GM06990 (cell line): ENCODE data around the gene ASB2.

Source experiments
- DNase-seq: peaks from one replicate; pipeline ENCODE4 v3.0.0-alpha.2; 2011; ENCODE audit not compliant: insufficient read length; ENCODE audit errors: extremely low read depth
- H3K27me3 ChIP-seq: replicated peaks from 2 replicates; pipeline ENCODE4 v1.6.0; 2011; ENCODE audit warnings: low read length; ENCODE audit not compliant: control insufficient read depth, insufficient read depth
- H3K36me3 ChIP-seq: 2 replicates; pipeline ENCODE4 v1.5.1; 2011; ENCODE audit warnings: low read length; ENCODE audit not compliant: control insufficient read depth, insufficient read depth
- H3K4me3 ChIP-seq: replicated peaks from 2 replicates; pipeline ENCODE4 v1.5.1; 2011; ENCODE audit warnings: low read depth, mild to moderate bottlenecking, control low read depth, low read length
- TF ChIP-seq, protein P1 (sequence below): IDR thresholded peaks from 2 replicates; pipeline ENCODE4 v1.5.1; 2011; ENCODE audit warnings: low read length, control low read depth, mild to moderate bottlenecking, inconsistent platforms; ENCODE audit not compliant: insufficient read depth, poor library complexity, severe bottlenecking

Gene ASB2

DNA sequence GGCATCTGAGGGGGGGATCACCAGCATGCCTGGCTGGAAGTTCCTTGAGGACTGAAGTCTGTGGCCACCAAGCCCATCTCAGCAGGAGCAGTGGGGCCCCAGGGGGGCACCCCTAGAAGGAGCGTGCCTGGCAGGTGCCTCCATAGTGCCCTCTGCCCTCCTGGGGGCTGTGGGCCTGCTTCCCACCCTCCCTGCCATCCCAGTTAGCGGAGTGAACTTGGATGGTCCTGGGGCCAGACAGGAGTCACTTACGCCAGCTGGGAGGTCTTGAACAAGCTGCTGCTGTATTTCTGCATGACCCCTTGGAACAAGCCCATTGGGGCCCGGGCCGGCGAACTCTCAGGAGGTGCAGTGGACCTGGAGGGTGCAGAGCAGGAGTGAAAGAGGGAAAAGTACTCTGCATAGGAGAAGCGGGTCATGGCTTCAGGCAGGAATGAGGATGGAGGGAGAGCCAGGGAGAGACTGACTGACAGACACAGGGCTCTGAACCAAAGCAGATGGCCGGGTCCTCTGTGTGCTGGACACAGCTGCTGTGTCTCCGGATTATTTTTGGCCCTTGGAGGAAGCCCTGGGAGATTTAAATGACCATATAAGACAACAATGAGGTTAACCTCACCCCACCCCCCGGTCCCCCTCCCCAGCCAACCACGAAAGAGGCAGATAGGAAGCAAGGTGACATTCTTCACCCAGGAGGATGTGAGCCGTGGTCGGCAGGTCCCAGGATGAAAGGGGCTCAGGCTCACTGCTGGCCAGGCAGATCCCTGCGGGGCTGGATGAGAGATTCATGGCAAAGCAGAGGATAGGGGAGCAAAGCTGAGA lies 19.6 kb downstream of the ASB2 start:
- Histone ChIP-seq H3K36me3 (peaks cover 4% of the 10 kb centered on the region; the same call in 1 of the 2 replicates), H3K4me3 (peak overlapping the region; percentile 61), H3K27me3 (no peaks in the 10 kb centered on the region)
- no peak for DNase-seq
- TF ChIP-seq, protein P1, sequence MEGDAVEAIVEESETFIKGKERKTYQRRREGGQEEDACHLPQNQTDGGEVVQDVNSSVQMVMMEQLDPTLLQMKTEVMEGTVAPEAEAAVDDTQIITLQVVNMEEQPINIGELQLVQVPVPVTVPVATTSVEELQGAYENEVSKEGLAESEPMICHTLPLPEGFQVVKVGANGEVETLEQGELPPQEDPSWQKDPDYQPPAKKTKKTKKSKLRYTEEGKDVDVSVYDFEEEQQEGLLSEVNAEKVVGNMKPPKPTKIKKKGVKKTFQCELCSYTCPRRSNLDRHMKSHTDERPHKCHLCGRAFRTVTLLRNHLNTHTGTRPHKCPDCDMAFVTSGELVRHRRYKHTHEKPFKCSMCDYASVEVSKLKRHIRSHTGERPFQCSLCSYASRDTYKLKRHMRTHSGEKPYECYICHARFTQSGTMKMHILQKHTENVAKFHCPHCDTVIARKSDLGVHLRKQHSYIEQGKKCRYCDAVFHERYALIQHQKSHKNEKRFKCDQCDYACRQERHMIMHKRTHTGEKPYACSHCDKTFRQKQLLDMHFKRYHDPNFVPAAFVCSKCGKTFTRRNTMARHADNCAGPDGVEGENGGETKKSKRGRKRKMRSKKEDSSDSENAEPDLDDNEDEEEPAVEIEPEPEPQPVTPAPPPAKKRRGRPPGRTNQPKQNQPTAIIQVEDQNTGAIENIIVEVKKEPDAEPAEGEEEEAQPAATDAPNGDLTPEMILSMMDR: no peak

DNA sequence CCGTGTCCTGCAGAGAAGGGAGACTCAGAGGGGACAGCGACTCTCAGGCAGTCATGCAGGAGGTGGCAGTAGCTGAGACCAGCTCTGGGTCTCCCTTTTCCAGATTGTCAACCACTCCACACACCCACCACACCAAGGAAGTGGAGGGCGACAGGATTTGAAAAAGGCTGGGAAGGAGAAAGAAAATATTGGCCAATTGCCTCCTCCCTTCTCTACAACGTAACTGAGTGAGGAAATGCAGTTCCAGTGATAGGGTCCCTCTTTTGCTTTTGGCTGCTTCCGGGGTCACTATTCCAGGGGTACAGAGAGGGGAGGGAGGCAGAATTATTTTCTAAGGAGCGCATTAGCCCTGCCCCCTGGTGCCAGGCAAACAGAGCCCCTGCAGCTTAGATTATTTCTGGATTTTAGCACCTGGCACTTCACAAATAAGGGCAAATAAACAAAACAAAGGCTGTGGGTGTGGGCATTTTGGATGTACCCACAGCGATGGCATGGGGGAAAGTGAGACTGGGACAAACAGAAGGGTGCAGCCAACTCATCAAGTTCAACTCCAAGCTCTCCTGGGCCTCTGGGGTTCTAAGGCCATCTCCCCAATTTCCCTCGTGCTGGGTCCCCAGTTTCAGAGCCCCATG lies 20.4 kb downstream of the ASB2 start:
- Histone ChIP-seq H3K27me3 (no peaks in the 10 kb centered on the region), H3K4me3 (peak overlapping the region; percentile 61), H3K36me3 (peaks cover 4% of the 10 kb centered on the region; the same call in 1 of the 2 replicates)
- TF ChIP-seq, protein P1: no peak
- no peak for DNase-seq

DNA sequence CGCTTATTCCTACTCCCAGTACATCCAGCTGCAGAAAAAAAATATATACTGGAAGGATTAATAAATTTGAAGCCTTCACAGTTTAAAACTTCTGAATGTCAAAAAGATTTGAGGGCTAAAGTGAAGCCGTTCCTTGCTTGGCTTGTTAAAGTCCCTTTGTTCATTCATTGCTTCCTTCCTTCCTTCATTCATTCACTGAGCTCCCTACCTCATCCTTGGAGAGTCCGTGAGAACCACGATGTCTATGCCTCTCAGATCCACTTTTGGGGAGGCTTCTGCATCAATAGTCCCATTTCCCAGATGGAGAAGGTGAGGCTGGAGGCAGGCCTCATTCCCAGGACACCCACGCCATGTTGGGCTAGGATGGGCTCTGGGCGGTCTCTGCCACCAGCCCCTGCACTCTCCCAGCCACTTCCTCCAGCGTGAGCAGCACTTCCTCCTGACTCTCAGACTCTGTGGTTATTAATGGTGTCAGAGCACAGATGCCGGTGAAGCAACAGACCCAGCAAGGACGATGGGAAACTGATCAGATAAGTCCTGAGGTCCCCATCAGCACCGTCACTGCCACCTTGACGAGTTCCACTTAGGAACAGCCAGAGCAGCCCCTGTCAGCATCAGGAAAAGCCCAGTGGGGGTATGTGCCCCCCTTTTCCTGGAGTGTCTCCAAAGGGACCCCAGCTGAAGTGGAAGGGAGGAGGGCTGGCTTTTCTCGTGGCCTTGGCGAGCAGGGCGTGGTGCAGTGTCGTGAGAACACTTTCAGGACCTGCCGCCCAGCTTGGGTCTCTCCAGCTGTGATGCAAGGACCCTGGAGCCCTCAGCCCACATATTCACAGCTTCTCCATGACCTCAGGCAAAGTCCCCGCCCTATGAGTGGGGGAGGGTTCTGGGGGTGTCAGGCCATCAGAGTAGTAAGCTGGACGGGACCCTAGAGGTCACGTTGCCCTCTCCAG lies 21.2 kb downstream of the ASB2 start:
- peak overlapping the region; percentile 61 for H3K4me3 ChIP-seq
- TF ChIP-seq, protein P1: no peak
- peak; percentile 70 for DNase-seq
- H3K36me3 ChIP-seq: peaks cover 4% of the 10 kb centered on the region; the same call in 1 of the 2 replicates
- H3K27me3 ChIP-seq: no peaks in the 10 kb centered on the region

DNA sequence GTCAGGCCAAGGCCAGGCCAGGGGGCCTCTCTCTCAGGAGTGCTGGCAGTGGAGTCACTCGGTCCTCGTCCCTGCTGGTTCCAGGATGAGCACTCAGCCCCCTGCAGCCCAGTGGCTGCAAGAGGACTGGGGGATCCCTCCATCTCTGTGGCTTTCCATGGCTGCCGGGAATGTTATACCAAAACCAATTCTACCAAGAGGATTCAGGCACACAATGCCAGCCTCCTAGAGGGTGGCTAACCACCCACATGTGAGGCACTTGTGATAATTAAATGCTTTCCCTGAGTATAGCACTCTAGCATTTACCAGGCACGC lies 21.9 kb downstream of the ASB2 start:
- H3K36me3 ChIP-seq: peaks cover 4% of the 10 kb centered on the region; the same call in 1 of the 2 replicates
- peak overlapping the region; percentile 1 for H3K4me3 ChIP-seq
- no peaks in the 10 kb centered on the region for H3K27me3 ChIP-seq
- TF ChIP-seq, protein P1: no peak
- no peak for DNase-seq

DNA sequence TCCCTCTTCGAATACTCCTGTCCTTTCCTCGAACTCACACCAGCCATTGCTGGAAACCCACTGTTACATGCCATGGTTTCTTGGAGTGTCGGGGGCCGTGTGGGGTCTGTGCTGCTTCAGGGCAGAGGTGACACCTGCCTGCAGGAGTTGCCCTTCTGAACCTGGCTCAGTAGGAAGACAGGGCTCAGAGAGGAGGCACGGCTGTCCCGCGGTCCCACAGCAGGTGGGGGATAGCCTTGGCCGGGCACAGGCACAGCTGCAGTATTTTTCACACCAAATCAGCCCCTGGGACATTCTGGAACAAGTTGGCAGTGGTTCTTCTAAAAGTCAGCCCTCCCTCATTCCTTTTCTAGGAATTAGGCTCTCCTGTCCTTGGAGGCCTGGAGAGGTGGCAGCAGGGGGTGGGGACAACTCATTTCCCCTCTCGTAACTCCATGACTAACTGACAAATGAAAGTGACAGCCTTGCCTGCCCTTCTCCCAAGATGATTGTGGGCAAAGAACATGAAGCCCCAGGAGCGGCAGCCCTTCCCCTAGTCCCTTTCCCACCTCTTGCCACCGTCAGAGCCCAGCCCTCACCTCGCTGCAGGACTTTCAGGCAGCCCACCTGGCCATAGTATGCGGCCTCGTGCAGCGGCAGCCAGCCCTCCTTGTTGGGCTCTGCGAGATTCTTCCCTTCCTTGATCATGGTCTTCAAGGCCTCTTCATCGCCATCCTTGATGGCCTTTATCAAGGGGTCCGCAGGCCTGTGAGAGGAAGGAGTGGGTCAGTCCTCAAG lies 22.4 kb downstream of the ASB2 start:
- H3K36me3 ChIP-seq: peaks cover 4% of the 10 kb centered on the region; the same call in 1 of the 2 replicates
- H3K4me3 ChIP-seq: peak overlapping the region; percentile 27
- TF ChIP-seq, protein P1: no peak
- no peaks in the 10 kb centered on the region for H3K27me3 ChIP-seq
- DNase-seq: no peak
